ENCODE results near the gene SIX1. TPM values are rescaled to one million over a fixed set of nuclear protein-coding genes. Genes with fewer than 3 reads are reported as not detected.

The SIX1 gene
- total and polyA plus RNA-seq, 2 of the 13 experiments (the other 11 are each of a cell fraction or from before 2014, with no cell fraction given): 1.7 to 6.5 TPM

- peak; percentile 58 for TF ChIP-seq NCOA2 (CRISPR knock-in tag; IDR thresholded peaks at IDR 0.05)
- TF ChIP-seq ARID2 (CRISPR knock-in tag; IDR thresholded peaks at IDR 0.05; ENCODE audit: borderline replicate concordance): no peak
- TF ChIP-seq ZNF10 (CRISPR knock-in tag; IDR thresholded peaks at IDR 0.05; ENCODE audit: borderline replicate concordance, low read depth): no peak
- TF ChIP-seq, protein P1, sequence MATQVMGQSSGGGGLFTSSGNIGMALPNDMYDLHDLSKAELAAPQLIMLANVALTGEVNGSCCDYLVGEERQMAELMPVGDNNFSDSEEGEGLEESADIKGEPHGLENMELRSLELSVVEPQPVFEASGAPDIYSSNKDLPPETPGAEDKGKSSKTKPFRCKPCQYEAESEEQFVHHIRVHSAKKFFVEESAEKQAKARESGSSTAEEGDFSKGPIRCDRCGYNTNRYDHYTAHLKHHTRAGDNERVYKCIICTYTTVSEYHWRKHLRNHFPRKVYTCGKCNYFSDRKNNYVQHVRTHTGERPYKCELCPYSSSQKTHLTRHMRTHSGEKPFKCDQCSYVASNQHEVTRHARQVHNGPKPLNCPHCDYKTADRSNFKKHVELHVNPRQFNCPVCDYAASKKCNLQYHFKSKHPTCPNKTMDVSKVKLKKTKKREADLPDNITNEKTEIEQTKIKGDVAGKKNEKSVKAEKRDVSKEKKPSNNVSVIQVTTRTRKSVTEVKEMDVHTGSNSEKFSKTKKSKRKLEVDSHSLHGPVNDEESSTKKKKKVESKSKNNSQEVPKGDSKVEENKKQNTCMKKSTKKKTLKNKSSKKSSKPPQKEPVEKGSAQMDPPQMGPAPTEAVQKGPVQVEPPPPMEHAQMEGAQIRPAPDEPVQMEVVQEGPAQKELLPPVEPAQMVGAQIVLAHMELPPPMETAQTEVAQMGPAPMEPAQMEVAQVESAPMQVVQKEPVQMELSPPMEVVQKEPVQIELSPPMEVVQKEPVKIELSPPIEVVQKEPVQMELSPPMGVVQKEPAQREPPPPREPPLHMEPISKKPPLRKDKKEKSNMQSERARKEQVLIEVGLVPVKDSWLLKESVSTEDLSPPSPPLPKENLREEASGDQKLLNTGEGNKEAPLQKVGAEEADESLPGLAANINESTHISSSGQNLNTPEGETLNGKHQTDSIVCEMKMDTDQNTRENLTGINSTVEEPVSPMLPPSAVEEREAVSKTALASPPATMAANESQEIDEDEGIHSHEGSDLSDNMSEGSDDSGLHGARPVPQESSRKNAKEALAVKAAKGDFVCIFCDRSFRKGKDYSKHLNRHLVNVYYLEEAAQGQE (IDR thresholded peaks at IDR 0.05; ENCODE audit: borderline replicate concordance in 1 of 2, low read depth in 1 of 2, low read length in 2 of 2): no peak
- no peak for TF ChIP-seq ELK4 (CRISPR knock-in tag; IDR thresholded peaks at IDR 0.05; ENCODE audit: borderline replicate concordance)
- TF ChIP-seq, protein P2, sequence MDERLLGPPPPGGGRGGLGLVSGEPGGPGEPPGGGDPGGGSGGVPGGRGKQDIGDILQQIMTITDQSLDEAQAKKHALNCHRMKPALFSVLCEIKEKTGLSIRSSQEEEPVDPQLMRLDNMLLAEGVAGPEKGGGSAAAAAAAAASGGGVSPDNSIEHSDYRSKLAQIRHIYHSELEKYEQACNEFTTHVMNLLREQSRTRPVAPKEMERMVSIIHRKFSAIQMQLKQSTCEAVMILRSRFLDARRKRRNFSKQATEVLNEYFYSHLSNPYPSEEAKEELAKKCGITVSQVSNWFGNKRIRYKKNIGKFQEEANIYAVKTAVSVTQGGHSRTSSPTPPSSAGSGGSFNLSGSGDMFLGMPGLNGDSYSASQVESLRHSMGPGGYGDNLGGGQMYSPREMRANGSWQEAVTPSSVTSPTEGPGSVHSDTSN (CRISPR knock-in tag; IDR thresholded peaks at IDR 0.05): no peak
- peak; percentile 72; the same call in 1 of the 2 replicates for TF ChIP-seq PITX1 (CRISPR knock-in tag; IDR thresholded peaks at IDR 0.05)
- no peak for TF ChIP-seq SOX6 (IDR thresholded peaks at IDR 0.05)
- TF ChIP-seq SOX6 (CRISPR knock-in tag; IDR thresholded peaks at IDR 0.05): peak; percentile 90
- TF ChIP-seq KAT2B (IDR thresholded peaks at IDR 0.05; ENCODE audit: borderline replicate concordance, low read depth, low read length): no peak
- no peak for TF ChIP-seq GABPA (IDR thresholded peaks at IDR 0.05; ENCODE audit: low read depth, low read length)
- TF ChIP-seq GABPA (CRISPR knock-in tag; IDR thresholded peaks at IDR 0.05; ENCODE audit: low read depth): no peak
Measured at GRCh38 chr14:60686865-60687264, 37.6 kb upstream of the SIX1 start (continued).
